Upper lobe of left lung (tissue), 4 donors: ENCODE results near the gene C3orf49.

Experiments
- CTCF ChIP-seq, 6 experiments: fragments of 450-650 bp in 4 of 6; fragments of 200-600 bp in 2 of 6; sonication (generic) in 2 of 6; IDR thresholded peaks; one replicate each; pipeline ENCODE4 v1.5.1; 2016 to 2019; ENCODE audit warnings: antibody characterized with exemption in 6 of 6
- EP300 ChIP-seq, 4 donors: sonication (generic); formaldehyde crosslinking; IDR thresholded peaks; one replicate each; pipeline ENCODE4 v1.5.1; 2017; ENCODE audit warnings: antibody characterized with exemption in 4 of 4, control low read depth in 2 of 4

GRCh38 chr3:63809607-63810006, 9.5 kb upstream of the C3orf49 start:
- TF ChIP-seq EP300 (IDR thresholded peaks at IDR 0.05): no peak
- no peak for TF ChIP-seq CTCF (IDR thresholded peaks at IDR 0.05)
